Panc1 (cell line): ENCODE data around the gene CHMP1A. TPM values are rescaled to one million over a fixed set of nuclear protein-coding genes. Genes with fewer than 3 reads are reported as not detected.

Experiments
- ATAC-seq: fragments of 200-7000 bp; cut with Tn5 transposase; 2 replicates; pipeline ENCODE4 v1.9.1; 2020; ENCODE audit warnings: mild to moderate bottlenecking, moderate library complexity
- BruUV-seq: library from RNA; stranded (reverse); fragments of 400-500 nt; replicated peaks from 2 replicates; lab custom pipeline; 2021; lab: Mats Ljungman, UMichigan
- CTCF ChIA-PET: fragments of 300-600 bp; sonication (Branson Sonifier 250); formaldehyde crosslinking; loops from one replicate; lab custom pipeline; 2022; ENCODE audit warnings: antibody characterized with exemption; lab: Charles Lee
- POLR2A ChIA-PET: fragments of 300-600 bp; sonication (Branson Sonifier 250); formaldehyde crosslinking; loops from one replicate; lab custom pipeline; 2022; ENCODE audit warnings: antibody characterized with exemption; lab: Charles Lee
- DNase-seq: peaks from one replicate; pipeline ENCODE4 v3.0.0-alpha.2; 2010; ENCODE audit warnings: low read depth, low spot score
- H3K27ac ChIP-seq: 2 replicates; pipeline ENCODE4 v1.5.1; 2011; ENCODE audit warnings: mild to moderate bottlenecking, low read length, inconsistent platforms
- H3K27me3 ChIP-seq: fragments of 200-500 bp; sonication (Bioruptor generic); 2 replicates; pipeline ENCODE4 v1.6.0; 2014; ENCODE audit warnings: low read length, inconsistent platforms; ENCODE audit not compliant: control insufficient read depth, insufficient read depth
- H3K36me3 ChIP-seq: fragments of 200-500 bp; sonication (Bioruptor generic); 2 replicates; pipeline ENCODE4 v1.5.1; 2014; ENCODE audit warnings: inconsistent platforms, mild to moderate bottlenecking, low read length, moderate library complexity; ENCODE audit not compliant: control insufficient read depth, insufficient read depth
- H3K4me1 ChIP-seq: 2 replicates; pipeline ENCODE4 v1.5.1; 2011; ENCODE audit warnings: inconsistent platforms, mild to moderate bottlenecking, low read length, moderate library complexity; ENCODE audit not compliant: control insufficient read depth, insufficient read depth
- H3K4me3 ChIP-seq, 2 experiments: 2 replicates each; pipeline ENCODE4 v1.5.1; 2011 to 2012; ENCODE audit warnings: low read depth in 2 of 2, low read length in 2 of 2, mild to moderate bottlenecking in 2 of 2, inconsistent platforms in 1 of 2, moderate library complexity in 1 of 2
- H3K9me3 ChIP-seq: fragments of 200-500 bp; sonication (Bioruptor generic); 2 replicates; pipeline ENCODE4 v1.5.1; 2014; ENCODE audit warnings: low read depth, mild to moderate bottlenecking, inconsistent platforms, low read length, moderate library complexity; ENCODE audit not compliant: control insufficient read depth, insufficient read depth
- POLR2AphosphoS5 ChIP-seq: IDR thresholded peaks from 2 replicates; pipeline ENCODE4 v1.6.1; 2012; ENCODE audit warnings: mild to moderate bottlenecking, low read depth, low read length, moderate library complexity
- SIN3A ChIP-seq: IDR thresholded peaks from 2 replicates; pipeline ENCODE4 v1.6.1; 2012; ENCODE audit warnings: low read depth, mild to moderate bottlenecking, low read length, moderate library complexity, borderline replicate concordance; ENCODE audit not compliant: insufficient read depth
- TCF7L2 ChIP-seq: IDR thresholded peaks from 2 replicates; pipeline ENCODE4 v1.6.1; 2011; ENCODE audit warnings: mild to moderate bottlenecking, low read depth, low read length, inconsistent platforms
- in situ Hi-C: cut with HindIII; loops from 2 replicates; pipeline ENCODE4 v1.10.0; 2016; ENCODE audit warnings: low sequenced_read_pairs, low pct_unique_long_range_greater_than_20kb
- intact Hi-C: fragments of 100-400 bp; cut with micrococcal nuclease; formaldehyde crosslinking; loops from one replicate; pipeline ENCODE4 v1.10.0; 2022; ENCODE audit not compliant: unreplicated experiment
- total RNA-seq: library from RNA; stranded (reverse); gene quantifications from one replicate; pipeline ENCODE4 v1.2.1, GENCODE V29; 2021; ENCODE audit not compliant: unreplicated experiment
- TF ChIP-seq, protein P1 (sequence below): fragments of 450-650 bp; IDR thresholded peaks from 2 replicates; pipeline ENCODE4 v1.5.1; 2017; ENCODE audit warnings: mild to moderate bottlenecking
- TF ChIP-seq, protein P2 (sequence below), 2 experiments: IDR thresholded peaks; 2 replicates each; pipeline ENCODE4 v1.6.1; 2011 to 2012; ENCODE audit warnings: low read depth in 2 of 2, control low read depth in 1 of 2, low read length in 1 of 2, mild to moderate bottlenecking in 1 of 2, moderate library complexity in 1 of 2; ENCODE audit not compliant: insufficient read depth in 1 of 2

The CHMP1A gene
- total RNA-seq, 1 experiment from 2014 or later = 98.0 TPM

GRCh38 chr16:89598199-89598598 is 59.3 kb downstream of the CHMP1A start:
- Histone ChIP-seq H3K36me3 (no peaks in the 10 kb centered on the region), H3K4me1 (peaks cover 6% of the 10 kb centered on the region), H3K27me3 (no peaks in the 10 kb centered on the region), H3K9me3 (no peaks in the 10 kb centered on the region), H3K4me3 (no peak overlapping the region), H3K27ac (no peak overlapping the region)
- intact Hi-C loops = no loop called here
- in situ Hi-C loops = no loop called here
- ATAC-seq (no peak), DNase-seq (no peak)
- no TSS peak for BruUV-seq
- POLR2A ChIA-PET = no interaction called here
- CTCF ChIA-PET = no interaction called here
- TF ChIP-seq POLR2AphosphoS5 = no peak
- no peak for TF ChIP-seq TCF7L2
- TF ChIP-seq SIN3A = no peak
- TF ChIP-seq, protein P1, sequence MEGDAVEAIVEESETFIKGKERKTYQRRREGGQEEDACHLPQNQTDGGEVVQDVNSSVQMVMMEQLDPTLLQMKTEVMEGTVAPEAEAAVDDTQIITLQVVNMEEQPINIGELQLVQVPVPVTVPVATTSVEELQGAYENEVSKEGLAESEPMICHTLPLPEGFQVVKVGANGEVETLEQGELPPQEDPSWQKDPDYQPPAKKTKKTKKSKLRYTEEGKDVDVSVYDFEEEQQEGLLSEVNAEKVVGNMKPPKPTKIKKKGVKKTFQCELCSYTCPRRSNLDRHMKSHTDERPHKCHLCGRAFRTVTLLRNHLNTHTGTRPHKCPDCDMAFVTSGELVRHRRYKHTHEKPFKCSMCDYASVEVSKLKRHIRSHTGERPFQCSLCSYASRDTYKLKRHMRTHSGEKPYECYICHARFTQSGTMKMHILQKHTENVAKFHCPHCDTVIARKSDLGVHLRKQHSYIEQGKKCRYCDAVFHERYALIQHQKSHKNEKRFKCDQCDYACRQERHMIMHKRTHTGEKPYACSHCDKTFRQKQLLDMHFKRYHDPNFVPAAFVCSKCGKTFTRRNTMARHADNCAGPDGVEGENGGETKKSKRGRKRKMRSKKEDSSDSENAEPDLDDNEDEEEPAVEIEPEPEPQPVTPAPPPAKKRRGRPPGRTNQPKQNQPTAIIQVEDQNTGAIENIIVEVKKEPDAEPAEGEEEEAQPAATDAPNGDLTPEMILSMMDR = no peak
- TF ChIP-seq, protein P2, sequence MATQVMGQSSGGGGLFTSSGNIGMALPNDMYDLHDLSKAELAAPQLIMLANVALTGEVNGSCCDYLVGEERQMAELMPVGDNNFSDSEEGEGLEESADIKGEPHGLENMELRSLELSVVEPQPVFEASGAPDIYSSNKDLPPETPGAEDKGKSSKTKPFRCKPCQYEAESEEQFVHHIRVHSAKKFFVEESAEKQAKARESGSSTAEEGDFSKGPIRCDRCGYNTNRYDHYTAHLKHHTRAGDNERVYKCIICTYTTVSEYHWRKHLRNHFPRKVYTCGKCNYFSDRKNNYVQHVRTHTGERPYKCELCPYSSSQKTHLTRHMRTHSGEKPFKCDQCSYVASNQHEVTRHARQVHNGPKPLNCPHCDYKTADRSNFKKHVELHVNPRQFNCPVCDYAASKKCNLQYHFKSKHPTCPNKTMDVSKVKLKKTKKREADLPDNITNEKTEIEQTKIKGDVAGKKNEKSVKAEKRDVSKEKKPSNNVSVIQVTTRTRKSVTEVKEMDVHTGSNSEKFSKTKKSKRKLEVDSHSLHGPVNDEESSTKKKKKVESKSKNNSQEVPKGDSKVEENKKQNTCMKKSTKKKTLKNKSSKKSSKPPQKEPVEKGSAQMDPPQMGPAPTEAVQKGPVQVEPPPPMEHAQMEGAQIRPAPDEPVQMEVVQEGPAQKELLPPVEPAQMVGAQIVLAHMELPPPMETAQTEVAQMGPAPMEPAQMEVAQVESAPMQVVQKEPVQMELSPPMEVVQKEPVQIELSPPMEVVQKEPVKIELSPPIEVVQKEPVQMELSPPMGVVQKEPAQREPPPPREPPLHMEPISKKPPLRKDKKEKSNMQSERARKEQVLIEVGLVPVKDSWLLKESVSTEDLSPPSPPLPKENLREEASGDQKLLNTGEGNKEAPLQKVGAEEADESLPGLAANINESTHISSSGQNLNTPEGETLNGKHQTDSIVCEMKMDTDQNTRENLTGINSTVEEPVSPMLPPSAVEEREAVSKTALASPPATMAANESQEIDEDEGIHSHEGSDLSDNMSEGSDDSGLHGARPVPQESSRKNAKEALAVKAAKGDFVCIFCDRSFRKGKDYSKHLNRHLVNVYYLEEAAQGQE (IDR thresholded peaks at IDR 0.05; ENCODE audit: insufficient read depth in 1 of 2, low read depth in 2 of 2, low read length in 1 of 2) = no peak

- no peaks in the 10 kb centered on the region for H3K27me3 ChIP-seq
- ChIA-PET CTCF (interaction anchor here (0.5 kb wide), 1 partner anchor 79 kb away, joined by 12 read pairs; no protein-coding TSS in a partner anchor), POLR2A (no interaction called here)
- no peak for DNase-seq
- H3K4me1 ChIP-seq = peaks cover 3% of the 10 kb centered on the region
- peak; percentile 27; the same call in 1 of the 2 replicates for ATAC-seq
- H3K4me3 ChIP-seq = no peak overlapping the region
- no peaks in the 10 kb centered on the region for H3K9me3 ChIP-seq
- BruUV-seq = no TSS peak
- intact Hi-C loops = no loop called here
- TF ChIP-seq POLR2AphosphoS5 (0 out of 2 replicates have a peak, but pooled peaks have one; percentile 16), SIN3A (no peak)
- in situ Hi-C loops = no loop called here
- no peak overlapping the region for H3K27ac ChIP-seq
- H3K36me3 ChIP-seq = no peaks in the 10 kb centered on the region
Observed at GRCh38 chr16:89596957-89597649, 60.4 kb downstream of the CHMP1A start.
